Left ventricle myocardium inferior (tissue), 1 donor: ENCODE measurements around the gene PRDM16. TPM values are rescaled to one million over a fixed set of nuclear protein-coding genes. Genes with fewer than 3 reads are reported as not detected.

ENCODE experiments used
- DNase-seq: peaks from one replicate; pipeline ENCODE4 v3.0.0-alpha.2; 2020
- H3K27ac ChIP-seq: fragments of 200-600 bp; replicated peaks from 2 replicates; pipeline ENCODE4 v1.8.0; 2021
- H3K27me3 ChIP-seq: fragments of 200-600 bp; 2 replicates; pipeline ENCODE4 v1.8.0; 2021; ENCODE audit warnings: low read depth
- H3K36me3 ChIP-seq: fragments of 200-600 bp; 2 replicates; pipeline ENCODE4 v1.8.0; 2021
- H3K4me1 ChIP-seq: fragments of 200-600 bp; 2 replicates; pipeline ENCODE4 v1.8.0; 2021
- H3K4me3 ChIP-seq: fragments of 200-600 bp; 2 replicates; pipeline ENCODE4 v1.8.0; 2021; ENCODE audit warnings: mild to moderate bottlenecking, moderate library complexity
- H3K9me3 ChIP-seq: fragments of 200-600 bp; replicated peaks from 2 replicates; pipeline ENCODE4 v1.8.0; 2021
- intact Hi-C: fragments of 100-400 bp; cut with micrococcal nuclease; formaldehyde crosslinking; loops from one replicate; pipeline ENCODE4 v1.11.0; 2022
- total RNA-seq: library from RNA; stranded (reverse); fragmentation: NEBNext Ultra II Directional; extraction: Animal tissue kit (Norgen Biotek cat#: 25700); gene quantifications from one replicate; pipeline ENCODE4 v1.2.1, GENCODE V29; 2021
- TF ChIP-seq, protein P1 (sequence below): fragments of 200-600 bp; IDR thresholded peaks from 2 replicates; pipeline ENCODE4 v1.8.0; 2021; ENCODE audit warnings: antibody characterized with exemption, mild to moderate bottlenecking, borderline replicate concordance
- donor health status: DM: no; HTN: yes; CAD: no; lungs with severe emphysema.

PRDM16 gene
- total RNA-seq, 1 donor from 2014 or later: 16.6 TPM

DNA sequence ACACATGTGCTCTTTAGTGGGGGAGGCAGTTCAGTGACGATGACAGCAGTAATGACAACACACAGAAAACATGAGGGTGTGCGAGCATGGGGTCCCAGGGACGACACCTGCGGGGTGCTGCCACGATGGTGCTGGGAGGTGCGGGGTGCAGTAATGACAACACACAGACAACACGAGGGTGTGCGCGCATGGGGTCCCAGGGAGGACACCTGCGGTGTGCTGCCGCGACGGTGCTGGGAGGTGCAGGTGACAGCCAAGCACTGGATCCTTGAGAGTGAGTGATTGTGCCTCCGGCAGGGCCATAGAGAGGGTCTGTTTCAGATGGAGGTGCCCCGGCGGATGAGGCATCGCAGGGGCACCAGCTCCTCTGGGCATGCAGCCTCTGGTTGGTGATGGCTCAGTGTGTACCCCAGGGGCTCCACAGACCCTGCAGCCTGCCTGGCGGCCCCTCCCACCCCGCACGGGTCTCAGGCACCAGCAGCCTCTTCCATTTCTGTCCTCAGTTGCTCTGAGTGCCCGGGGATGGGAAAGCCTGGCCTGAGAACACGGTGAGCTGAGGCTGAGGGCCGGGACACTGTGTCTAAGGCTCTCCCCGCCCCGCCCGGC, 193.8 kb downstream of the PRDM16 start:
- H3K4me3 ChIP-seq: no peak overlapping the region
- DNase-seq: no peak
- H3K9me3 ChIP-seq: no peaks in the 10 kb centered on the region
- H3K27me3 ChIP-seq: peaks cover 26% of the 10 kb centered on the region
- no peaks in the 10 kb centered on the region for H3K4me1 ChIP-seq
- H3K27ac ChIP-seq: no peak overlapping the region
- TF ChIP-seq, protein P1, sequence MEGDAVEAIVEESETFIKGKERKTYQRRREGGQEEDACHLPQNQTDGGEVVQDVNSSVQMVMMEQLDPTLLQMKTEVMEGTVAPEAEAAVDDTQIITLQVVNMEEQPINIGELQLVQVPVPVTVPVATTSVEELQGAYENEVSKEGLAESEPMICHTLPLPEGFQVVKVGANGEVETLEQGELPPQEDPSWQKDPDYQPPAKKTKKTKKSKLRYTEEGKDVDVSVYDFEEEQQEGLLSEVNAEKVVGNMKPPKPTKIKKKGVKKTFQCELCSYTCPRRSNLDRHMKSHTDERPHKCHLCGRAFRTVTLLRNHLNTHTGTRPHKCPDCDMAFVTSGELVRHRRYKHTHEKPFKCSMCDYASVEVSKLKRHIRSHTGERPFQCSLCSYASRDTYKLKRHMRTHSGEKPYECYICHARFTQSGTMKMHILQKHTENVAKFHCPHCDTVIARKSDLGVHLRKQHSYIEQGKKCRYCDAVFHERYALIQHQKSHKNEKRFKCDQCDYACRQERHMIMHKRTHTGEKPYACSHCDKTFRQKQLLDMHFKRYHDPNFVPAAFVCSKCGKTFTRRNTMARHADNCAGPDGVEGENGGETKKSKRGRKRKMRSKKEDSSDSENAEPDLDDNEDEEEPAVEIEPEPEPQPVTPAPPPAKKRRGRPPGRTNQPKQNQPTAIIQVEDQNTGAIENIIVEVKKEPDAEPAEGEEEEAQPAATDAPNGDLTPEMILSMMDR: no peak
- intact Hi-C loops: no loop called here
- no peaks in the 10 kb centered on the region for H3K36me3 ChIP-seq

DNA sequence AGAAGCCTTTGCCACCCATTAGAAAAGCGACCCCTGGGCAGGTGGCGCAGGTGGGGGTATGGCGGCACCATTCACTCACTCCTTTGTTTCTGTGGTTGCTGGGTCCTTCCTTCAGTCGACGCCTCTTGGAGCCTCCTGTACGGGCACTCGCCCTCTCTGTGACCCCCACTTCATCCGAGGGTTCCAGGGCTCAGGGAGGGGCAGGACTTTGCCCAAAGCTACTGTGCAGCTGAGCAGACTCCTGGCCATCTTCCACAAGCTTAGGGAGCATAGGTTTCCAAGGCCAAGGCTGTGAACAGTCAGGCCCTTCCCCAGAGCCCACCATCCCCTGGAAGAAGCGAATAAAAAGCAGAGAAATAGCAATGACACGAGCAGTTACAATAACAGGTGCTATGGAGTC, 194.8 kb downstream of the PRDM16 start:
- TF ChIP-seq, protein P1: no peak
- H3K27me3 ChIP-seq: peaks cover 26% of the 10 kb centered on the region
- no peak overlapping the region for H3K27ac ChIP-seq
- H3K9me3 ChIP-seq: no peaks in the 10 kb centered on the region
- H3K4me1 ChIP-seq: no peaks in the 10 kb centered on the region
- no peak overlapping the region for H3K4me3 ChIP-seq
- no peak for DNase-seq
- intact Hi-C loops: no loop called here
- no peaks in the 10 kb centered on the region for H3K36me3 ChIP-seq

DNA sequence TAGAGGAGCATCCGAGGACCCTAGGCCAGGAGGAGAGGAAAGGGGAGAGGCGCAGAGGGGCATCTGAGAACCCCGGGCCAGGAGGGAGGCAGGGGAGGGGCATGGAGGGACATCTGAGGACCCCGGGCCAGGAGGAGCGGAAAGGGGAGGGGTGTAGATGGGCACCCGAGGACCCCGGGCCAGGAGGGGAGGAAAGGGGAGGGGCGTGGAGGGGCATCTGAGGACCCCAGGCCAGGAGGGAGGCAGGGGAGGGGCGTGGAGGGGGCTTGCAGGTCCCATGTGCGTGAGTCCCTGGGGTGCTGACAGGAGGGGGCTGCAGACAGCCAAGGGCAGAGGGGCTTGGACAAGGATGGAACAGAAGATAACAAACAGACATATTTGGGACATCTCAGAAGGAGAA, 195.5 kb downstream of the PRDM16 start:
- TF ChIP-seq, protein P1: no peak
- Histone ChIP-seq H3K4me1 (no peaks in the 10 kb centered on the region), H3K9me3 (no peaks in the 10 kb centered on the region), H3K27me3 (peaks cover 26% of the 10 kb centered on the region), H3K36me3 (no peaks in the 10 kb centered on the region), H3K27ac (no peak overlapping the region), H3K4me3 (no peak overlapping the region)
- intact Hi-C loops: no loop called here
- DNase-seq: no peak

DNA sequence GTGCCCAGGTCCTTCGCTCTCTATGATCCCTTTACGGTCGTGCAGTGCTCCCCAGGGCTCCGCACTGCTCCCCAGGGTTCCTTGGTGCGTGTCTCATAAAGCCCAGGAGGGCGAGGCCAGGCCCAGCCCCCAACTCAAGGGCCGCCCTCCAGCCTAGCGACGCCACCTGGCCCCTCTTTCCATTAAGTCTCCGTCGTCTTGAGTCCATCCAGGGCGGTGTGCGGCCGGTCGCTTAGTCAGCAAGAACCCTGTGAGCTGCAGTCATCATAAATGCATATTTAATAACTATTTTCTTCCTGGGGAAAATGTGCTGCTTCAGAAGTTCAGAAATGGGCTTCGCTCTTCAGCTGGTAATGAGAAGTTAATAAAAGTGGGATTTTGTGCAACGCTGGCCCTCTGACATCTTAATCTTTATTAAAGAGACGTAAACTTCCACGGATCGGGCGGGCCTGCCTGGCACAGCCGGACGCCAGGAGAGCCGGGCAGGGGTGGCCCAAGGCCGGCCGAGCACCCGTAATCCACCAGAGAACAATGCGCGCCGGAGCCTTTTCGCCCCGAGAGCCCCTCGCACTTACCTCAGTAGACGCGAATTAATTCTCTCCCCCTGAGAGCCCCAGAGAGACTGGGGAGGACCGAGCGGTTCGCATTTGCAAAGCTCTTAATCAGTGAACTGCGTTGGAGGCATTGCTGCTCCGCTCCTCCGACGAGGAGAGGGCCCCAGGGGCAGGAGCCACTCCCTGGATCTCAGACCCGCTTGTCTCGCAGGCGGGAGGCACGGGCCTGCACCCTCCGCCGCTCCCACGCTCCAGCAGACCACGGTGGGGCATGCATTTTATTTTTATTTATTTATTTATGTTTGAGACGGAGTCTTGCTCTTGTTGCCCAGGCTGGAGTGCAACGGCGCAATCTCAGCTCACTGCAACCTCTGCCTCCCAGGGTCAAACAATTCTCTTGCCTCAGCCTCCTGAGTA, 197.1 kb downstream of the PRDM16 start:
- no peaks in the 10 kb centered on the region for H3K36me3 ChIP-seq
- no peak overlapping the region for H3K4me3 ChIP-seq
- intact Hi-C loops: no loop called here
- DNase-seq: no peak
- no peaks in the 10 kb centered on the region for H3K9me3 ChIP-seq
- peaks cover 26% of the 10 kb centered on the region for H3K27me3 ChIP-seq
- H3K4me1 ChIP-seq: peaks cover 4% of the 10 kb centered on the region
- H3K27ac ChIP-seq: no peak overlapping the region
- TF ChIP-seq, protein P1: no peak

DNA sequence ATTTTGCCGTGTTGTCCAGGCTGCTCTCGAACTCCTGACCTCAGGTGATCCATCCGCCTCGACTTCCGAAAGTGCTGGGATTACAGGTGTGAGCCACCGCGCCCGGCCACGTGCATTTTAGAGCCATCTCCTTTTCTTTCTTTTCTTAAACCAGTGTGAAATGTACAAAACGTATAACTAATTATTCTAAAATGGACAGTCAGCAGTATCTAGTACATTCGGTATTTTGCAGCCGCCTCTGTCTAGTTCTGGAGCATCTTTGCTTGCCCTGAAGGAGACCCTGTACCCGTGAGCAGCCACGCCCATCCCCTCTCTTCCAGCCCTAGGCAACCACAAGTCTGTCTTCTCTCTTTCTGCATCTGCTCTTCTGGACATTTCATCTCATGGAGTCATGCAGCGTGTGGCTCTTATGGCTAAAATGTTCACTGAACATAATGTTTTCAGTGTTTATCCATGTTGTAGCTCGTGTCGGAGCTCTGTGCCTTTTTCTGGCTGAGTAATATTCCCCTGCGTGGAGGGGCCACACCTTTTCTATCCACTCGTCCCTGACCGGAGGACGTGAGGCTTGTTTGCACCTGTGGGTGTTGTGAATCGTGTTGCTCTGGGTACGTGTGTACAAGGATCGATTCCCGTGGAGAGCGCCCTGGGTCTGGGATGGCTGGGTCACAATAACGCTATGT, 198.0 kb downstream of the PRDM16 start:
- intact Hi-C loops: no loop called here
- peaks cover 26% of the 10 kb centered on the region for H3K27me3 ChIP-seq
- DNase-seq: no peak

More for the DNA sequence above, 198.0 kb downstream of the PRDM16 start:
- Histone ChIP-seq H3K36me3 (no peaks in the 10 kb centered on the region), H3K4me3 (no peak overlapping the region), H3K27ac (no peak overlapping the region), H3K9me3 (no peaks in the 10 kb centered on the region), H3K4me1 (peaks cover 13% of the 10 kb centered on the region)
- TF ChIP-seq, protein P1: no peak
